ENCODE data around the gene SMPDL3A. TPM values are rescaled to one million over a fixed set of nuclear protein-coding genes. Genes with fewer than 3 reads are reported as not detected.
A peak's percentile ranks its signal among the peaks of the same experiment; 100 is the strongest.

Gene SMPDL3A
- total and polyA plus RNA-seq, 2 of the 13 experiments (the other 11 are each of a cell fraction or from before 2014, with no cell fraction given) = 7.8 to 17.3 TPM

GRCh38 chr6:122789182-122790027 is at the start of gene SMPDL3A (continued):
- TF ChIP-seq ZNF569 (CRISPR knock-in tag; IDR thresholded peaks at IDR 0.05; ENCODE audit: borderline replicate concordance) (peak; percentile 98; the same call in 1 of the 2 replicates), HOXA3 (CRISPR knock-in tag; IDR thresholded peaks at IDR 0.05) (peak; percentile 84), TSC22D2 (CRISPR knock-in tag; IDR thresholded peaks at IDR 0.05; ENCODE audit: borderline replicate concordance) (peak; percentile 41; the same call in 1 of the 2 replicates), EED (CRISPR knock-in tag; IDR thresholded peaks at IDR 0.05) (peak; percentile 92), DZIP1 (CRISPR knock-in tag; IDR thresholded peaks at IDR 0.05) (no peak; the same call in 1 of the 2 replicates), NFKB2 (CRISPR knock-in tag; IDR thresholded peaks at IDR 0.05; ENCODE audit: borderline replicate concordance) (peak; percentile 97; the same call in 1 of the 2 replicates), BRF2 (CRISPR knock-in tag; IDR thresholded peaks at IDR 0.05) (peak; percentile 98), ZHX1 (CRISPR knock-in tag; IDR thresholded peaks at IDR 0.05; ENCODE audit: low read depth) (no peak; the same call in 1 of the 2 replicates), SRSF9 (IDR thresholded peaks at IDR 0.05; ENCODE audit: borderline replicate concordance, insufficient read depth, low read depth, low read length, poor library complexity, severe bottlenecking) (no peak), ZFP36 (IDR thresholded peaks at IDR 0.05; ENCODE audit: borderline replicate concordance, low read depth, low read length, partially characterized antibody) (no peak), MZF1 (CRISPR knock-in tag; IDR thresholded peaks at IDR 0.05; ENCODE audit: borderline replicate concordance) (no peak), CENPBD1 (CRISPR knock-in tag; IDR thresholded peaks at IDR 0.05; ENCODE audit: borderline replicate concordance, low read depth) (peak; percentile 96), EZH2 (conservative IDR thresholded peaks at IDR 0.05; ENCODE audit: low read depth, low read length) (no peak), MED8 (CRISPR knock-in tag; IDR thresholded peaks at IDR 0.05; ENCODE audit: insufficient replicate concordance) (no peak), TCF7 (IDR thresholded peaks at IDR 0.05; ENCODE audit: low read depth) (no peak; the same call in 1 of the 2 replicates), ZSCAN20 (CRISPR knock-in tag; IDR thresholded peaks at IDR 0.05; ENCODE audit: borderline replicate concordance) (peak; percentile 100), ZBTB34 (CRISPR knock-in tag; IDR thresholded peaks at IDR 0.05) (peak; percentile 96), SOX5 (CRISPR knock-in tag; IDR thresholded peaks at IDR 0.05; ENCODE audit: borderline replicate concordance) (peak; percentile 38), ZNF616 (CRISPR knock-in tag; IDR thresholded peaks at IDR 0.05; ENCODE audit: low read depth) (peak; percentile 94)
